H9 (cell line): ENCODE measurements around the gene TBC1D3B. TPM values are rescaled to one million over a fixed set of nuclear protein-coding genes. Genes with fewer than 3 reads are reported as not detected.

Source experiments
- DNase-seq: peaks from one replicate; pipeline ENCODE4 v3.0.0-alpha.2; 2017
- H2AFZ ChIP-seq: one replicate; pipeline ENCODE4 v1.6.1; 2013; ENCODE audit warnings: mild to moderate bottlenecking, low read length, control low read depth, moderate library complexity
- H2AK5ac ChIP-seq: 2 replicates; pipeline ENCODE4 v1.6.1; 2013; ENCODE audit warnings: low read length, control low read depth, mixed read lengths; ENCODE audit not compliant: insufficient read length
- H2BK120ac ChIP-seq: one replicate; pipeline ENCODE4 v1.6.1; 2013; ENCODE audit warnings: low read depth, mild to moderate bottlenecking, low read length, control low read depth, inconsistent platforms; ENCODE audit not compliant: poor library complexity, severe bottlenecking
- H2BK12ac ChIP-seq: 2 replicates; pipeline ENCODE4 v1.6.1; 2013; ENCODE audit warnings: low read length, control low read depth, mixed read lengths, low read depth; ENCODE audit not compliant: insufficient read length
- H2BK15ac ChIP-seq: 2 replicates; pipeline ENCODE4 v1.6.1; 2013; ENCODE audit warnings: low read depth, low read length, control low read depth
- H2BK20ac ChIP-seq: one replicate; pipeline ENCODE4 v1.6.1; 2013; ENCODE audit warnings: low read depth, mild to moderate bottlenecking, low read length, control low read depth, inconsistent platforms; ENCODE audit not compliant: poor library complexity, severe bottlenecking
- H2BK5ac ChIP-seq: 2 replicates; pipeline ENCODE4 v1.6.1; 2013; ENCODE audit warnings: low read length, control low read depth, mixed read lengths; ENCODE audit not compliant: insufficient read length
- H3K14ac ChIP-seq: 2 replicates; pipeline ENCODE4 v1.6.1; 2013; ENCODE audit warnings: low read length, control low read depth; ENCODE audit not compliant: insufficient read depth
- H3K18ac ChIP-seq: 2 replicates; pipeline ENCODE4 v1.6.1; 2013; ENCODE audit warnings: low read depth, mild to moderate bottlenecking, mixed read lengths, low read length, control low read depth; ENCODE audit not compliant: insufficient read length
- H3K23ac ChIP-seq: 2 replicates; pipeline ENCODE4 v1.6.1; 2013; ENCODE audit warnings: low read length, control low read depth, mixed read lengths, low read depth; ENCODE audit not compliant: insufficient read length
- H3K23me2 ChIP-seq: 2 replicates; pipeline ENCODE4 v1.6.1; 2013; ENCODE audit warnings: low read depth, mild to moderate bottlenecking, mixed read lengths, low read length, control low read depth; ENCODE audit not compliant: insufficient read length, poor library complexity, severe bottlenecking
- H3K27ac ChIP-seq: 2 replicates; pipeline ENCODE4 v1.5.1; 2013; ENCODE audit warnings: low read length, control low read depth, mixed read lengths, low read depth; ENCODE audit not compliant: insufficient read length
- H3K27me3 ChIP-seq: 2 replicates; pipeline ENCODE4 v1.6.1; 2013; ENCODE audit warnings: low read length, control low read depth, inconsistent platforms; ENCODE audit not compliant: insufficient read depth
- H3K4ac ChIP-seq: 2 replicates; pipeline ENCODE4 v1.6.1; 2013; ENCODE audit warnings: low read depth, mild to moderate bottlenecking, control low read depth, inconsistent platforms, low read length, moderate library complexity
- H3K4me1 ChIP-seq: 2 replicates; pipeline ENCODE4 v1.6.1; 2013; ENCODE audit warnings: low read length, control low read depth, inconsistent platforms; ENCODE audit not compliant: insufficient read depth
- H3K4me2 ChIP-seq: 2 replicates; pipeline ENCODE4 v1.6.1; 2013; ENCODE audit warnings: low read length, control low read depth, mixed read lengths; ENCODE audit not compliant: insufficient read length, insufficient read depth
- H3K56ac ChIP-seq: 2 replicates; pipeline ENCODE4 v1.6.1; 2013; ENCODE audit warnings: low read depth, mild to moderate bottlenecking, mixed read lengths, low read length, control low read depth; ENCODE audit not compliant: insufficient read length
- H3K79me1 ChIP-seq: 2 replicates; pipeline ENCODE4 v1.6.1; 2013; ENCODE audit warnings: low read depth, mild to moderate bottlenecking, moderate library complexity, low read length, control low read depth, inconsistent platforms; ENCODE audit not compliant: insufficient read depth, poor library complexity, severe bottlenecking
- H3K79me2 ChIP-seq: 2 replicates; pipeline ENCODE4 v1.6.1; 2013; ENCODE audit warnings: low read length, control low read depth, inconsistent platforms; ENCODE audit not compliant: insufficient read depth
- H3K9ac ChIP-seq: 2 replicates; pipeline ENCODE4 v1.6.1; 2013; ENCODE audit warnings: low read length, control low read depth, mixed read lengths; ENCODE audit not compliant: insufficient read length; ENCODE audit errors: extremely low read depth
- H3K9me3 ChIP-seq: one replicate; pipeline ENCODE4 v1.6.1; 2013; ENCODE audit warnings: low read depth, low read length, inconsistent platforms; ENCODE audit not compliant: control insufficient read depth
- H3T11ph ChIP-seq: one replicate; pipeline ENCODE4 v1.6.1; 2013; ENCODE audit warnings: mild to moderate bottlenecking, low read length, control low read depth, inconsistent platforms
- H4K20me1 ChIP-seq: one replicate; pipeline ENCODE4 v1.6.1; 2013; ENCODE audit not compliant: control insufficient read depth, insufficient read length, insufficient read depth
- H4K5ac ChIP-seq: 2 replicates; pipeline ENCODE4 v1.6.1; 2013; ENCODE audit warnings: low read depth, mild to moderate bottlenecking, mixed read lengths, low read length, control low read depth; ENCODE audit not compliant: insufficient read length
- H4K8ac ChIP-seq: replicated peaks from 2 replicates; pipeline ENCODE4 v1.6.1; 2013; ENCODE audit warnings: low read length, control low read depth, mixed read lengths, low read depth; ENCODE audit not compliant: insufficient read length
- H4K91ac ChIP-seq: 2 replicates; pipeline ENCODE4 v1.6.1; 2013; ENCODE audit warnings: low read depth, mild to moderate bottlenecking, moderate library complexity, mixed read lengths, low read length, control low read depth; ENCODE audit not compliant: insufficient read length
- H3K27ac Mint-ChIP-seq, 3 experiments: 2 replicates in 2 of 3; 3 replicates in 1 of 3; pipeline ENCODE4 v1.8.0; 2020 to 2021; ENCODE audit warnings: mixed read lengths in 3 of 3, mild to moderate bottlenecking in 1 of 3, moderate library complexity in 1 of 3
- H3K27me3 Mint-ChIP-seq: 2 replicates; pipeline ENCODE4 v1.8.0; 2021; ENCODE audit warnings: low read depth, mild to moderate bottlenecking, moderate library complexity, mixed read lengths
- H3K36me3 Mint-ChIP-seq, 3 experiments: 2 replicates in 2 of 3; 3 replicates in 1 of 3; pipeline ENCODE4 v1.8.0; 2020 to 2021; ENCODE audit warnings: low read depth in 3 of 3, mixed read lengths in 3 of 3; ENCODE audit not compliant: insufficient read depth in 1 of 3
- H3K4me1 Mint-ChIP-seq, 2 experiments: 2 replicates each; pipeline ENCODE4 v1.8.0; 2020; ENCODE audit warnings: mixed read lengths in 2 of 2
- H3K4me3 Mint-ChIP-seq, 2 experiments: 2 replicates in 1 of 2; 3 replicates in 1 of 2; pipeline ENCODE4 v1.8.0; 2020 to 2021; ENCODE audit warnings: mild to moderate bottlenecking in 2 of 2, mixed read lengths in 2 of 2, moderate library complexity in 1 of 2
- H3K9me3 Mint-ChIP-seq, 2 experiments: 2 replicates in 1 of 2; 3 replicates in 1 of 2; pipeline ENCODE4 v1.8.0; 2020; ENCODE audit warnings: mild to moderate bottlenecking in 2 of 2, mixed read lengths in 2 of 2, moderate library complexity in 1 of 2
- WGBS: extraction: QIAGEN DNeasy Blood & Tissue Kit; methylation state at CpG from one replicate; pipeline ENCODE4 v1.1.7; 2013; ENCODE audit warnings: missing lambda C conversion rate, low lambda C conversion rate, mixed read lengths; ENCODE audit not compliant: insufficient read length; ENCODE audit errors: extremely low coverage; 5-methylcytosine and 5-hydroxymethylcytosine counted together
- total RNA-seq: library from RNA; stranded (reverse); gene quantifications from 2 replicates; pipeline ENCODE4 v1.2.1, GENCODE V29; 2021
- TF ChIP-seq, protein P1 (sequence below): fragments of 200-600 bp; sonication (generic); conservative IDR thresholded peaks from 3 replicates; pipeline ENCODE4 v1.8.0; 2021; ENCODE audit warnings: antibody characterized with exemption, mild to moderate bottlenecking

TBC1D3B gene
- total RNA-seq, 1 experiment from 2014 or later: 8.8 TPM

DNA sequence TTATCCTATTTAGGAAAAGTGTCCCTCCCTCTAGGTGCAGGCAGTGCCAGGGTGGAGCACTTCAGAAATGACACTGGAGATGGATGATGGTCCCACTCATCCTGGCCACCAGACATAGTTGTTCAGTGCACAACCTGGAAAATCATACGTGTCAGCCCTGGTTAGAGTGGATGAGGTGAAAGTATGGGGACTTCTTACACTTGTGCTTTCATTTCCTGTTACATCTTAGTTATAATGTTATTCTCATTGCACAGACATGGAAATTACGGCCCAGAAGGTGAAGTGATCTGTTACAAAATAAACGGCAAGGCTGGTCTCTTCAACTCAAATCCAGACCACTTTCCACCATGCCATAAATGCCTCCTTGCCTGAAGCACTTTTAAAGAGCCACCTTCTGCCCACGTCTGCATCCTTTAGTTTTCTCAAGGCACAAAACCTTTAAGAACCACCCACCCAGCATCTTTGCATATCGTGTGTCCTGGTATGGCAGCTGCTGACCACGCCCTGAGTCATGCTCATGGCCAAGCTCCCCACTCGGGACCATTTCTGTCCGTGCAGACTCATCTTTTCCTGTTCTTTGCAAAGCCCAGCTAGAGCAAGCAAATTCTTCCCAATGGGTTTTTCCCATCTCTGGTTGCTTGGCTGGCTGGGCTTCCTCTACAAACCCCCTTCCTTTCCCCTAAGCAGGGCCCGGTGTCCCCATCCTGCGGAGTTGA is 22.4 kb downstream of the TBC1D3B start:
- no peaks in the 10 kb centered on the region for H3K27me3 ChIP-seq
- TF ChIP-seq, protein P1, sequence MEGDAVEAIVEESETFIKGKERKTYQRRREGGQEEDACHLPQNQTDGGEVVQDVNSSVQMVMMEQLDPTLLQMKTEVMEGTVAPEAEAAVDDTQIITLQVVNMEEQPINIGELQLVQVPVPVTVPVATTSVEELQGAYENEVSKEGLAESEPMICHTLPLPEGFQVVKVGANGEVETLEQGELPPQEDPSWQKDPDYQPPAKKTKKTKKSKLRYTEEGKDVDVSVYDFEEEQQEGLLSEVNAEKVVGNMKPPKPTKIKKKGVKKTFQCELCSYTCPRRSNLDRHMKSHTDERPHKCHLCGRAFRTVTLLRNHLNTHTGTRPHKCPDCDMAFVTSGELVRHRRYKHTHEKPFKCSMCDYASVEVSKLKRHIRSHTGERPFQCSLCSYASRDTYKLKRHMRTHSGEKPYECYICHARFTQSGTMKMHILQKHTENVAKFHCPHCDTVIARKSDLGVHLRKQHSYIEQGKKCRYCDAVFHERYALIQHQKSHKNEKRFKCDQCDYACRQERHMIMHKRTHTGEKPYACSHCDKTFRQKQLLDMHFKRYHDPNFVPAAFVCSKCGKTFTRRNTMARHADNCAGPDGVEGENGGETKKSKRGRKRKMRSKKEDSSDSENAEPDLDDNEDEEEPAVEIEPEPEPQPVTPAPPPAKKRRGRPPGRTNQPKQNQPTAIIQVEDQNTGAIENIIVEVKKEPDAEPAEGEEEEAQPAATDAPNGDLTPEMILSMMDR: no peak
- H3K23ac ChIP-seq: no peak overlapping the region
- no peak overlapping the region for H3K14ac ChIP-seq
- no peak overlapping the region for H3K9ac ChIP-seq
- H3T11ph ChIP-seq: no peak overlapping the region
- H2AK5ac ChIP-seq: no peak overlapping the region
- no peak overlapping the region for H3K27ac ChIP-seq
- no peaks in the 10 kb centered on the region for H3K79me1 ChIP-seq
- no peaks in the 10 kb centered on the region for H4K20me1 ChIP-seq
- peaks cover 5 to 8% of the 10 kb centered on the region in 2 experiments; a peak in 1 of 4 replicates for H3K4me1 Mint-ChIP-seq
- no peaks in the 10 kb centered on the region for H3K36me3 Mint-ChIP-seq
- no peak overlapping the region for H2AFZ ChIP-seq
- H3K9me3 Mint-ChIP-seq: no peaks in the 10 kb centered on the region
- no peak overlapping the region for H3K27ac Mint-ChIP-seq
- no peak overlapping the region for H2BK15ac ChIP-seq
- H3K23me2 ChIP-seq: no peaks in the 10 kb centered on the region
- peaks cover 5% of the 10 kb centered on the region for H3K27me3 Mint-ChIP-seq
- H4K91ac ChIP-seq: no peak overlapping the region
- WGBS: no CpG with 5 or more reads among the region's 10 CpGs
- no peaks in the 10 kb centered on the region for H3K79me2 ChIP-seq
- H4K8ac ChIP-seq: no peak overlapping the region
- H2BK20ac ChIP-seq: no peak overlapping the region
- H4K5ac ChIP-seq: no peak overlapping the region
- no peak overlapping the region for H2BK12ac ChIP-seq
- no peak overlapping the region for H2BK120ac ChIP-seq
- no peaks in the 10 kb centered on the region for H3K4me1 ChIP-seq
- H3K56ac ChIP-seq: no peak overlapping the region
- H3K9me3 ChIP-seq: no peaks in the 10 kb centered on the region
- no peak for DNase-seq
- H3K4me3 Mint-ChIP-seq: no peak overlapping the region
- no peak overlapping the region for H3K4ac ChIP-seq
- H3K4me2 ChIP-seq: no peak overlapping the region
- H2BK5ac ChIP-seq: no peak overlapping the region
- no peak overlapping the region for H3K18ac ChIP-seq
